ENCODE data around the gene TGM5.
"Not testable (repeated sequence)": the region's sequence is repeated elsewhere in the genome, so short reads cannot be mapped to it uniquely, and the experiment has no call there.

DNA sequence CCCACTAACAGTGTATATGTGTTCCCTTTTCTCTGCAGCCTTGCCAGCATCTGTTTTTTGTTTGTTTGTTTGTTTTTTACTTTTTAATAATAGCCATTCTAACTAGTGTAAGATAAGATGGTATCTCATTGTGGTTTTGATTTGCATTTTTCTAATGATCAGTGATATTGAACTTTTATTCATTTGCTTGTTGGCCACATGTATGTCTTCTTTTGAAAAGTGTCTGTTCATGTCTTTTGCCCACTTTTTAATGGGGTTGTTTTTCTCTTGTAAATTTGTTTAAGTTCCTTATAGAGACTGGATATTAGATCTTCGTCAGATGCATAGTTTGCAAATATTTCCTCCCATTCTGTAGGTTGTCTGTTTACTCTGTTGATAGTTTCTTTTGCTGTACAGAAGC lies 5.2 kb upstream of the TGM5 start:
- TF ChIP-seq, protein P1, sequence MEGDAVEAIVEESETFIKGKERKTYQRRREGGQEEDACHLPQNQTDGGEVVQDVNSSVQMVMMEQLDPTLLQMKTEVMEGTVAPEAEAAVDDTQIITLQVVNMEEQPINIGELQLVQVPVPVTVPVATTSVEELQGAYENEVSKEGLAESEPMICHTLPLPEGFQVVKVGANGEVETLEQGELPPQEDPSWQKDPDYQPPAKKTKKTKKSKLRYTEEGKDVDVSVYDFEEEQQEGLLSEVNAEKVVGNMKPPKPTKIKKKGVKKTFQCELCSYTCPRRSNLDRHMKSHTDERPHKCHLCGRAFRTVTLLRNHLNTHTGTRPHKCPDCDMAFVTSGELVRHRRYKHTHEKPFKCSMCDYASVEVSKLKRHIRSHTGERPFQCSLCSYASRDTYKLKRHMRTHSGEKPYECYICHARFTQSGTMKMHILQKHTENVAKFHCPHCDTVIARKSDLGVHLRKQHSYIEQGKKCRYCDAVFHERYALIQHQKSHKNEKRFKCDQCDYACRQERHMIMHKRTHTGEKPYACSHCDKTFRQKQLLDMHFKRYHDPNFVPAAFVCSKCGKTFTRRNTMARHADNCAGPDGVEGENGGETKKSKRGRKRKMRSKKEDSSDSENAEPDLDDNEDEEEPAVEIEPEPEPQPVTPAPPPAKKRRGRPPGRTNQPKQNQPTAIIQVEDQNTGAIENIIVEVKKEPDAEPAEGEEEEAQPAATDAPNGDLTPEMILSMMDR (IDR thresholded peaks at IDR 0.05): not testable (repeated sequence)
- not testable (repeated sequence) for TF ChIP-seq POLR2A (IDR thresholded peaks at IDR 0.05)

Measured in right lobe of liver (tissue), 4 donors.